ENCODE results near the gene ADGRG6. TPM values are rescaled to one million over a fixed set of nuclear protein-coding genes. Genes with fewer than 3 reads are reported as not detected.

ADGRG6 gene
- total RNA-seq, result 10 to 100 TPM; 11.2 to 29.0 (median 22.4) TPM
- under 1 TPM; 0.24 to 0.70 (median 0.70) TPM for polyA plus RNA-seq
- long read RNA-seq, donor 1, partial matches to known transcripts, result 0 of 2 reads
- long read RNA-seq, donor 1, other reads (novel, unspliced or antisense), result 0 of 2 reads
- long read RNA-seq, donor 2, full-length matches to known transcripts, result 1 of 1 reads
- long read RNA-seq, donor 2, partial matches to known transcripts, result 0 of 1 reads
- long read RNA-seq, donor 2, other reads (novel, unspliced or antisense), result 0 of 1 reads

DNA sequence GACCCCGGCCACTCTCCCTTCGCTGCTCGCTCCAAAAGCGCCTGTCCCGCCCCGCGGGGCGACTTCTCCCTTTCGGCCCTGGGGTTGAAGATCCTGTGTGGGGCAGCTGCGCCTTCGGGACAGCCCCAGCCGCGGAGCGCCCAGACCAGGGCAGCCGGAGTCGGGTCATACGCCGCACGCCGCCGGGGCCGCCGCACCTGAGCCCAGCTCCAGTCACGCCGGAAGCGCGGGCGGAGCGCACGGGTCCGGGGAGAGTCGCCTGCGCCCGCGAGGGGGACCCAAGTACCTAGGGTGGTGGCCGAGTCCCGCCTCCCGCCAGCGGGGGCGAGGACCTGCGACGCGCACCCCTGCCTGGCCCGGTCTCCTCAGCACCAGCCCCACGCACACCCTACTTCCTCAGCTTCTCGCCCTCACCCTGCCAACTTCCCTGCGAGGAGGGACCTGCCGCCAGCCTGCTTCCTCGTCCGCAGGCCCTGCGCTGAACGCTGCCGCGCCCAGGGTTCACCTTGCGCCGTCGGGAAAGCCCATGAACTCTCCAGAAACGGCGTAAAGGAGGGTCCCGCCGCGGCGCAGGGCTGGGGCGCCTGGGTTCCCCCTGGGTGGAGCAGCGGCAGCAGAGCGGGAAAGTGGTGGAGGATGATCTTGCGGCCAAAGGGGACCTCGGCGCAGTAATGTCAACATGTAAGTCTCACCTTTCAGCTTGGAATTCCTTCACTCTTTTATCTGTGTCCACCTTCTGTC, at the start of gene ADGRG6:
Gene ADGRG6 (plus strand): TSS at position 357 of the 741 bp plus-strand sequence. CDS start 323 bp downstream, at position 680.
- peaks cover 3 to 22% (median 15%) of the 10 kb centered on the region in 6 donors for H3K4me1 ChIP-seq
- H3K4me3 ChIP-seq, result peak within 1 kb of the TSS; percentile 49 to 77 (median 53)
- no peaks in the 10 kb centered on the region for H3K36me3 ChIP-seq
- 0 to 3% (median 1%) methylated on average over 39 to 69 of the region's 69 CpGs for WGBS, 5 donors
- peak; percentile 83 for DNase-seq
- H3K27ac ChIP-seq, result peak within 1 kb of the TSS in 7 of 8 donors; percentile 15 to 63 (median 36)
- peaks cover 0 to 46% (median 19%) of the 10 kb centered on the region in 7 donors for H3K27me3 ChIP-seq (replicated peaks in 1 of 7)
- peaks cover 0 to 3% (median 0%) of the 10 kb centered on the region in 8 donors for H3K9me3 ChIP-seq
- intact Hi-C loops (cut with DNase I; ENCODE audit: low total_unique reads), result no loop called here
- TF ChIP-seq, protein P1, sequence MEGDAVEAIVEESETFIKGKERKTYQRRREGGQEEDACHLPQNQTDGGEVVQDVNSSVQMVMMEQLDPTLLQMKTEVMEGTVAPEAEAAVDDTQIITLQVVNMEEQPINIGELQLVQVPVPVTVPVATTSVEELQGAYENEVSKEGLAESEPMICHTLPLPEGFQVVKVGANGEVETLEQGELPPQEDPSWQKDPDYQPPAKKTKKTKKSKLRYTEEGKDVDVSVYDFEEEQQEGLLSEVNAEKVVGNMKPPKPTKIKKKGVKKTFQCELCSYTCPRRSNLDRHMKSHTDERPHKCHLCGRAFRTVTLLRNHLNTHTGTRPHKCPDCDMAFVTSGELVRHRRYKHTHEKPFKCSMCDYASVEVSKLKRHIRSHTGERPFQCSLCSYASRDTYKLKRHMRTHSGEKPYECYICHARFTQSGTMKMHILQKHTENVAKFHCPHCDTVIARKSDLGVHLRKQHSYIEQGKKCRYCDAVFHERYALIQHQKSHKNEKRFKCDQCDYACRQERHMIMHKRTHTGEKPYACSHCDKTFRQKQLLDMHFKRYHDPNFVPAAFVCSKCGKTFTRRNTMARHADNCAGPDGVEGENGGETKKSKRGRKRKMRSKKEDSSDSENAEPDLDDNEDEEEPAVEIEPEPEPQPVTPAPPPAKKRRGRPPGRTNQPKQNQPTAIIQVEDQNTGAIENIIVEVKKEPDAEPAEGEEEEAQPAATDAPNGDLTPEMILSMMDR (IDR thresholded peaks at IDR 0.05 in 8 of 11, conservative IDR thresholded peaks at IDR 0.05 in 3 of 11), result no peak
- no peak for TF ChIP-seq POLR2A (IDR thresholded peaks at IDR 0.05)
- peak in 2 of 3 donors; percentile 30 to 72 for TF ChIP-seq POLR2AphosphoS5 (IDR thresholded peaks at IDR 0.05)

DNA sequence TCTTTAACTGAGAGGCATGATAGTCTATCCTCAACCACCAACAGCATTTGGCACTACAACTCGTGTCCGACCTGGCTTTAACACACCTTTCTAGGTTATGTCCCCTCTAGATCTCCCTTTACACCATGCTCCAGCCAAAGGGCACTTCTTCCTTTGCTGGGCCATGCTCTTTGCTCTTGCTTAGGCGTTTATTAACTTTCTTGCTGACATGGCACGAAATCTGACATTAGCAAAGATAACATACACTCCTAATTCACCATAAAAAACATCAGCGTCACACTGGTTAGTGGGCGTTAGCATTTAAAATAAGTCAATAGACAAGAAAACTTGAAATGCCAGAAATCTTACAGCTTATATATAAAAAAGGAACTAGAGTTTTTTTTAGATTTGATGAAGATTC, 47.3 kb upstream of the ADGRG6 start:
- Histone ChIP-seq H3K4me1 (no peaks in the 10 kb centered on the region), H3K27me3 (replicated peaks in 1 of 7) (no peaks in the 10 kb centered on the region), H3K4me3 (no peak overlapping the region), H3K36me3 (no peaks in the 10 kb centered on the region), H3K27ac (no peak overlapping the region), H3K9me3 (no peaks in the 10 kb centered on the region)
- no peak for DNase-seq
- intact Hi-C loops (cut with DNase I; ENCODE audit: low total_unique reads), result no loop called here
- TF ChIP-seq POLR2A (IDR thresholded peaks at IDR 0.05) (no peak), POLR2AphosphoS5 (IDR thresholded peaks at IDR 0.05) (no peak)
- TF ChIP-seq, protein P1 (IDR thresholded peaks at IDR 0.05 in 8 of 11, conservative IDR thresholded peaks at IDR 0.05 in 3 of 11), result no peak
- 84 to 92% (median 87%) methylated on average over 6 of the region's 6 CpGs for WGBS, 5 donors

DNA sequence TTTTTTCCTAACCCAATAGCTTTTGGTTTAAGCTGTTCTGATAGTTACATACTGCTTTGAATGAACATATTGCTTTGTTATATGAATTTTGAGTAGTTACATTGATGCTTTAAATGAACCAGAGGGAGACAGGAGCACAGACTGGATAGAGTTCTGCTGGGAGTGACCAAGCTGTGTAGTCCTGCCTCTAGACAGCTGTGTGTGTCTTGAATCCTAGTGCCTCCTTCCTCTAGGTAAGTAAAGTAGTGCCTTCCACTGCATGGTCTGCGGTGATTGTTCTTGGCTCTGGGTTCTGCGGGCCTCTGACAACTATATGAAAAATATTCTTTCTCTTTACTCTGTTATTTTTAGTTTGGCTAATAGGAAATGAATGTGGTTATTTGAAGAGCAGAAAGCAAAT, 46.0 kb upstream of the ADGRG6 start:
- H3K27ac ChIP-seq, result no peak overlapping the region
- intact Hi-C loops (cut with DNase I; ENCODE audit: low total_unique reads), result no loop called here
- H3K4me1 ChIP-seq, result no peaks in the 10 kb centered on the region
- H3K27me3 ChIP-seq (replicated peaks in 1 of 7), result no peaks in the 10 kb centered on the region
- DNase-seq, result no peak
- H3K4me3 ChIP-seq, result no peak overlapping the region
- no peaks in the 10 kb centered on the region for H3K36me3 ChIP-seq
- TF ChIP-seq, protein P1 (IDR thresholded peaks at IDR 0.05 in 8 of 11, conservative IDR thresholded peaks at IDR 0.05 in 3 of 11), result no peak
- no peak for TF ChIP-seq POLR2A (IDR thresholded peaks at IDR 0.05)
- WGBS, 5 donors, result 10 to 32% (median 28%) methylated on average over 2 of the region's 2 CpGs
- H3K9me3 ChIP-seq, result no peaks in the 10 kb centered on the region

DNA sequence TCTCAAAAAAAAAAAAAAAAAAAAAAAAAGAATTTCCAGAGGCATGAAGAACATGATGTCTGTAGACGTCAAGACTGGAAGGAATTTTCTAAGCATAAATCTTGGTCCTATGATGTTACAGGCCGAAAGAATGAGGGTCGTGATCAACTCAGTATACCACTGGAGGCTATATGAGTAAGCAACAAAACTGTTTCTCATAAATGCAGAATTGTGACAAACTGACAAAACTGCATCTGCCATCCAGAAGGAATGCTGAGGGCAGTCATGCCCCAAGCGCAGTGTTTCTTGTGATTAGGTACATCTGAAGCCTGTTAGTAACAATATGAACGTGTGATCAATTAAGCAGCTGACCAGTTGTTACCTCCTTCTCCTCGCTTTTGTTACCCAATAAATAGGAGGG, 43.5 kb upstream of the ADGRG6 start:
- no peak for DNase-seq
- intact Hi-C loops (cut with DNase I; ENCODE audit: low total_unique reads), result no loop called here
- Histone ChIP-seq H3K9me3 (no peaks in the 10 kb centered on the region), H3K27me3 (replicated peaks in 1 of 7) (no peaks in the 10 kb centered on the region), H3K4me3 (no peak overlapping the region), H3K36me3 (no peaks in the 10 kb centered on the region), H3K4me1 (no peaks in the 10 kb centered on the region), H3K27ac (no peak overlapping the region)
- TF ChIP-seq, protein P1 (IDR thresholded peaks at IDR 0.05 in 8 of 11, conservative IDR thresholded peaks at IDR 0.05 in 3 of 11), result no peak
- no peak for TF ChIP-seq POLR2A (IDR thresholded peaks at IDR 0.05)
- no peak for TF ChIP-seq POLR2AphosphoS5 (IDR thresholded peaks at IDR 0.05)
- 90 to 95% (median 94%) methylated on average over 6 of the region's 6 CpGs for WGBS, 5 donors
